HG03575 (cell line): ENCODE data around the gene TTLL10.

Experiments used
- ATAC-seq: cut with Tn5 transposase; IDR thresholded peaks from one replicate; pipeline ENCODE4 v1.9.1; 2021; ENCODE audit not compliant: unreplicated experiment, insufficient number of reproducible peaks, low FRiP score; ENCODE audit errors: extremely low read depth

Gene TTLL10

GRCh38 chr1:1227386-1227785, 53.7 kb downstream of the TTLL10 start:
- no peak for ATAC-seq

- no peak for ATAC-seq
These were observed 54.5 kb downstream of the TTLL10 start for GRCh38 chr1:1228187-1228586.

- no peak for ATAC-seq
These were observed 55.1 kb downstream of the TTLL10 start for GRCh38 chr1:1228596-1229321.

GRCh38 chr1:1229770-1230169, 56.1 kb downstream of the TTLL10 start:
- no peak for ATAC-seq

GRCh38 chr1:1230656-1231399, 57.1 kb downstream of the TTLL10 start:
- no peak for ATAC-seq

- ATAC-seq = peak; percentile 43
These were observed 57.9 kb downstream of the TTLL10 start, which contains the start of gene SDF4 for GRCh38 chr1:1231400-1232207. TSS of gene SDF4 (minus strand) at chr1:1232001. CDS start at chr1:1228772, 3,229 bp downstream.

- no peak for ATAC-seq
These were observed 58.6 kb downstream of the TTLL10 start, which contains the start of gene B3GALT6 for GRCh38 chr1:1232208-1232795. TSS of gene B3GALT6 (plus strand) at chr1:1232237. CDS start at chr1:1232279, 42 bp downstream.

DNA sequence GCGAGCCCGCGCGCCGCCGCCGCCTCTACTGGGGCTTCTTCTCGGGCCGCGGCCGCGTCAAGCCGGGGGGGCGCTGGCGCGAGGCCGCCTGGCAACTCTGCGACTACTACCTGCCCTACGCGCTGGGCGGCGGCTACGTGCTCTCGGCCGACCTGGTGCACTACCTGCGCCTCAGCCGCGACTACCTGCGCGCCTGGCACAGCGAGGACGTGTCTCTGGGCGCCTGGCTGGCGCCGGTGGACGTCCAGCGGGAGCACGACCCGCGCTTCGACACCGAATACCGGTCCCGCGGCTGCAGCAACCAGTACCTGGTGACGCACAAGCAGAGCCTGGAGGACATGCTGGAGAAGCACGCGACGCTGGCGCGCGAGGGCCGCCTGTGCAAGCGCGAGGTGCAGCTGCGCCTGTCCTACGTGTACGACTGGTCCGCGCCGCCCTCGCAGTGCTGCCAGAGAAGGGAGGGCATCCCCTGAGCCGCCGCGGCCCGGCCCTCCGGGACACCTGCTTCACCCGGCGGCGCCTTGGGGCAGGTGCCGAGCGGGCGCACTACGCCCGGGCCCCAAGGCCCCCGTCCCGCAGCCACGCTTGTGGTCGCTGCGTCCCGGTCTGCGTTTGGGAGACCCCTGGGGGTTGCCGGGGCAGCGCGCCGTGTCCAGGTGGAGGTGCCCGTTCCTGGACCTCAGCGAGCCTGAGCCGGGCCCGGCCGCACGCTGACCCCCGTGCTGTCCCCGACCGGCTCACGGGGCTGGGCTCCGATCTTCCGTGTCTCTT, 59.3 kb downstream of the TTLL10 start:
- no peak for ATAC-seq

- ATAC-seq = no peak
These were observed 59.9 kb downstream of the TTLL10 start for GRCh38 chr1:1233567-1233892.

DNA sequence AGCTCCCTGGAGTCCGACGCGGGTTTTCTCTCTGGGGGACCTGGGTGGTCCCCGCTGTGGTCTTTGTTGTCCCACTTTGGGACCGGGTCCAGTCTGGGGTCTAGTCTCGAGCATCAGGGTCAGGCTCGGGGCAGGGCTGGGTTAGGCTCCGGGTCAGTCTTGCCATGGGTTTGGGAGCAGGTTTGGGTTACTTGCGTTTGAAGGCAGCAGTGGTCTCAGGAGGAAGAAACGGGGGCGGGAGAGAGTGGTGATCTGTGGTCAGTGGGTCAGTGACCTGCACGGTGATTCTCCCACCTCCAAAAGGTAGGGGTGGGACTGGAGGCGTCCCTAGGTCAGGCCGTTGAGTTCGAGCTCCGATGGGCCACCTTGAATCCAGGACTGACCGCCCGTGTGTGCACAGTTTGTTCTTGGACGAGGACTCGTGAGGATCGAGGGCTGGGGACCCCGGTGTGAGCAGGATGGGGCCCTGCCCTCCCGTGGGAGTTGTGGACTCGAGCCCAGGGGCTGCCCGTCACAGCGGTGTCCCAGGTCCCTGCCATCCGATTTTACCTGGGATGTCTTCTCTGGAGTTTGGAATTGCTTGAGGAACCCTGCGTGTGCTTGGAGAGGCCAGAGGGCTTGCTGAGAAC, 60.6 kb downstream of the TTLL10 start:
- no peak for ATAC-seq

- no peak for ATAC-seq
These were observed 61.5 kb downstream of the TTLL10 start for GRCh38 chr1:1235016-1235744.

DNA sequence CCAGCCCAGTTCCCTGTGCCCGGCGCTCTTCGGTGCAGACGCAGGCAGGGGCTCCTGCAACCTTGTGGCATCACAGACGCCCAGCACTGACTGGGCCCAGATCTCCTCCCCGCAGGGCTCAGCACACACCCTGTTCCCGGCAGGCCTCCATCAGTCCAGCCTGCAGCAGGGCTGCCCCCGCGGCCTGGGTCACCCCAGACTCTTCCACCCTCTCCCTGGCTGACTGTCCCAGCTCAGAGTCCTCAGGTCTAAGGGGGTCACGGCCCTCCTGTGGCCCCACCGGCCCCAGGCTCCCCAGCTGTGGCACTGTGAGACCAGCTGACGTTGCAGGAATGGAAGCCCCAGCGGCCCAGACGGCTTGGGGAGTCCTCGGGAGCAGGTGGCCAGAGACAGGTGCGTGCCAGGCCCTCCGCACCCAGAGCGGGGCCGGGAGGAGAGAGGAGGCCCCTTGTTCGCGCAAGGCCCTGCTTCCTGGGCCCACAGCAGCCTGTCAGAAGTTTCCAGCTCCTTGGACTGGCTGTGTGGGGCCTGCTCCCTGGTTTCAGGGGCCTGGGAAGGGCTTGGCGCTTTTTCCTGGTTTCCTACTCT, 62.6 kb downstream of the TTLL10 start:
- ATAC-seq = no peak

DNA sequence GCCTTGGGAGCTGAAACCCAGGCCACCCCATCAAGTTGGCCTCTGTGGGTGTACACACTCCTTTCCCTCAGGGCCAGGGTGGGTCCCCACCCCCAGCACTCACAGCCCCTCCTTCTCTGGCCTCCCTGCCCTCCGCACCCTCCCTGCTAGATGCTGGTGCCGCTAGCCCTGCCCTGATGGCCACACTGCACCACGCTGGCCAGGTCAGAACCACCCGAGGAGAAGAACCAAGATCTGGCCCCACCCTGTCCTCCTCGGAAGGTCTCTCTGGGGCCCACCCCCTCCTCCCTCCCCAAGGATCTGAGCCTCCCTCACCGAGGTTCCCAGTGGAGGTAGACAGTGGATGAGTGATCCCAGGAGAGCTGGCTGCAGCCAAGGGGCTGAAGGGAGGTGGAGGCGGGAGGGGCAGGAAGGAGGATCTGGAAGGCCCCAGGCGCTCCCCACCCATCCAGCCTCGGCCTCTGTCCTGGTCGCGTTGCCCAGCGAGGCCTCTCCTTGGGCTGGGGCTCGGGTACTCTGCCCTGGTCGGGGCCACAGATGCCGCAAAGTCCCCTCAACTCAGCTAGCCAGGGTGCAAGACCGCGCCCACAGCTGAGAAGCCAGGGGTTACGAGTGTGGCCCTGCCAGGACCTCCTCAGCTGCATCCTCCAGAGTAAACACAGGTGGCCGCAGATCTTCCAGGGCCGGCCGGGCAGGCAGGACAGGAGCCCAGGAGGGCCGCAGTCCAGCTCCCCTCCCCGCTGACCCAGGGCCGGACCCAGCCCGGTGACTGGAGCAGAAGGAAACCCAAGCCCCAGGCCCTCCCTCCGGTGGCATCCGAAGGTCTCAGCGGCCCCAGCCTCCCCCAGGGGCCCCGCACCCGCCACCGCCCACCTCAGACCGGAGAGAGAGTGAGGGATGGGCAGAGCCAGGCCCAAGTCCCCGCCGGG, 63.5 kb downstream of the TTLL10 start:
- ATAC-seq = no peak

- ATAC-seq = no peak
These were observed 64.4 kb downstream of the TTLL10 start for GRCh38 chr1:1237874-1238701.

DNA sequence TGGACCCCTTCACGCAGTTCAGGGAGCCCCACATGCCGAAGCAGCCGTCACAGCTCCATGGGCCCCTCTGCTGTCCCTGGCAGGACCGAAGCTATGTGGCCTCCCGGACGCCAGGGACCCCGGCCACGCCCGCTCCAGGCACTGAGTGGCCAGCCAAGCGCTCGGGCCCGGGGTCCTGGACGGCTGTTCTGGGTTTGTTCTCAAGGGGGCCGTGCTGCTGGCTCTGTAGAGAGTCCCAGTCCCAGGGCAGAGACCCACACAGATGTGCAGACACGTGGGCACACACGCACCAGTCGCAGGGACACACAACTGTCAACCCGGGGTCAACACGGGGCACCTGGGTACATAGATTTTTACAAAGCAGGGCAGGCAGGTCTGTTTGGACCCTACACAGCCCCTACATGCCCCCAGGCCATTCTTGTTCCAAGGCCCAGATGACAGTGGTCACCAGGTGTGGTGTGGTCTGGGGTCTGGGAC, 65.1 kb downstream of the TTLL10 start:
- ATAC-seq = no peak
